Neural crest cell (in vitro differentiated cells): Measurements from ENCODE around the gene DOK5. TPM values are rescaled to one million over a fixed set of nuclear protein-coding genes. Genes with fewer than 3 reads are reported as not detected.

Experiments used
- DNase-seq: peaks from one replicate; pipeline ENCODE4 v3.0.0; 2021; ENCODE audit warnings: low read depth, mixed read lengths, low spot score
- H3K27ac Mint-ChIP-seq: one replicate; pipeline ENCODE4 v1.8.0; 2021; ENCODE audit warnings: mild to moderate bottlenecking, mixed read lengths; ENCODE audit not compliant: unreplicated experiment
- H3K27me3 Mint-ChIP-seq: 2 replicates; pipeline ENCODE4 v1.8.0; 2021; ENCODE audit warnings: low read depth, mild to moderate bottlenecking, mixed read lengths
- H3K36me3 Mint-ChIP-seq: 2 replicates; pipeline ENCODE4 v1.8.0; 2021; ENCODE audit warnings: low read depth, mild to moderate bottlenecking, mixed read lengths
- H3K4me1 Mint-ChIP-seq: 2 replicates; pipeline ENCODE4 v1.8.0; 2021; ENCODE audit warnings: mixed read lengths
- H3K4me3 Mint-ChIP-seq: one replicate; pipeline ENCODE4 v1.8.0; 2021; ENCODE audit warnings: mild to moderate bottlenecking, mixed read lengths
- H3K9me3 Mint-ChIP-seq: 2 replicates; pipeline ENCODE4 v1.8.0; 2021; ENCODE audit warnings: mixed read lengths
- CTCF ChIP-seq: fragments of 200-600 bp; sonication (generic); conservative IDR thresholded peaks from 2 replicates; pipeline ENCODE4 v1.5.0; 2021; ENCODE audit warnings: antibody characterized with exemption, mild to moderate bottlenecking
- total RNA-seq: library from RNA; stranded (reverse); gene quantifications from 2 replicates; pipeline ENCODE4 v1.2.1, GENCODE V29; 2021

Gene DOK5
- total RNA-seq, 1 donor from 2014 or later = 4.4 TPM

- TF ChIP-seq CTCF = no peak
- Mint-ChIP-seq H3K36me3 (peaks cover 14% of the 10 kb centered on the region), H3K9me3 (peaks cover 10% of the 10 kb centered on the region), H3K27ac (no peak overlapping the region), H3K4me1 (no peaks in the 10 kb centered on the region), H3K27me3 (no peaks in the 10 kb centered on the region), H3K4me3 (no peak overlapping the region)
- no peak for DNase-seq
These were observed 60.4 kb downstream of the DOK5 start for GRCh38 chr20:54535746-54536145.

- no peak for TF ChIP-seq CTCF
- Mint-ChIP-seq H3K4me3 (no peak overlapping the region), H3K27ac (no peak overlapping the region), H3K27me3 (no peaks in the 10 kb centered on the region), H3K9me3 (peaks cover 19% of the 10 kb centered on the region), H3K36me3 (peaks cover 12% of the 10 kb centered on the region), H3K4me1 (no peaks in the 10 kb centered on the region)
- DNase-seq = no peak
These were observed 64.2 kb downstream of the DOK5 start for GRCh38 chr20:54539521-54540046.

GRCh38 chr20:54543369-54543768 lies 68.0 kb downstream of the DOK5 start:
- no peak for DNase-seq
- Mint-ChIP-seq H3K4me3 (no peak overlapping the region), H3K4me1 (peaks cover 4% of the 10 kb centered on the region), H3K9me3 (peaks cover 12% of the 10 kb centered on the region), H3K27ac (no peak overlapping the region), H3K27me3 (no peaks in the 10 kb centered on the region), H3K36me3 (peaks cover 3% of the 10 kb centered on the region)
- TF ChIP-seq CTCF = no peak

GRCh38 chr20:54545676-54546358 lies 70.4 kb downstream of the DOK5 start:
- no peak for TF ChIP-seq CTCF
- H3K4me3 Mint-ChIP-seq = no peak overlapping the region
- no peak for DNase-seq
- H3K4me1 Mint-ChIP-seq = peaks cover 4% of the 10 kb centered on the region
- no peaks in the 10 kb centered on the region for H3K27me3 Mint-ChIP-seq
- H3K27ac Mint-ChIP-seq = no peak overlapping the region
- H3K9me3 Mint-ChIP-seq = peaks cover 12% of the 10 kb centered on the region
- H3K36me3 Mint-ChIP-seq = no peaks in the 10 kb centered on the region

- DNase-seq = no peak
- Mint-ChIP-seq H3K4me1 (peaks cover 4% of the 10 kb centered on the region), H3K27ac (no peak overlapping the region), H3K9me3 (peaks cover 5% of the 10 kb centered on the region), H3K36me3 (no peaks in the 10 kb centered on the region), H3K27me3 (no peaks in the 10 kb centered on the region), H3K4me3 (no peak overlapping the region)
- TF ChIP-seq CTCF = no peak
These were observed 73.5 kb downstream of the DOK5 start for GRCh38 chr20:54548849-54549248.
